Measurements from ENCODE around the gene PARD3.
"Not testable (repeated sequence)": the region's sequence is repeated elsewhere in the genome, so short reads cannot be mapped to it uniquely, and the experiment has no call there.

The PARD3 gene

DNA sequence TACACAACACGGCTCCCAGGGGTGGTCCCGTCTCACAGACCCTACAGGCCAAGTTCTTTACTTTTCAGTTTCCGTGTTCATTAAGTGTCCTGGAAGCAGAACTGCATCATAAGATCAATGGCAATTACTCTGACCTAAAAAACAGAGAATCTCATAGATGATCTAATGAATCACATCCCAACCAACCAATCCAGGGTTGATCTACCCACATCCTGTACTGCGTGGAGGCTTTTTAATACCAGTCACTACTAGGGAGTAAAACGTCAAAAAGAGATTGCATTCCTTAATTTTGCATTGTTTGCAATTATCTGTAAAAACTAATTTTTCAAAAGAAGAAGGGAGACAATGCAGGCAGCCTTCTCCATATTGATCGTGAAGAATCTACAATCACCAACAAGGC, 72.6 kb downstream of the PARD3 start:
- DNase-seq (ENCODE audit: low spot score): no peak

- DNase-seq (ENCODE audit: low spot score): not testable (repeated sequence)
Measured at GRCh38 chr10:34741087-34741486, 74.0 kb downstream of the PARD3 start.

DNA sequence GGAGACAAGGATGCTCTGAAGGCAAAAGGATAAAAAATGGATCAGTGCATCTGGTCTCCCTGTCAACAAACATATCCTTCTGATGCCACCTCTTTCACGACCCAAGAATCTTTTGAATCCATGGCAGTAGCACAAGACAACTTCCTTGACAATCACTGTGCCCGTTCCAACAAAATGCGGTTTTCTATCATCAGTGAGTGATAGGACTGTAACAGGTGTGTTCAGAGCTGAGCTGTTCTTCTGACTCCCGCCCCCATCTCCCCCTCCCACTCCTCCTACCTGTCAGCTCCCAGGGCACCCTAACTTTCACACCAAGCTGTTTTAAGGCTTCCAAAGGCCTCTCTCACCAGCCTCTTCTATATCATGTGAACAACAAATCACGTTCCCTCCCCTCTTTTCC, 74.8 kb downstream of the PARD3 start:
- no peak for DNase-seq (ENCODE audit: low spot score)

- no peak for DNase-seq (ENCODE audit: low spot score)
Measured at GRCh38 chr10:34739915-34740314, 75.2 kb downstream of the PARD3 start.

- DNase-seq (ENCODE audit: low spot score): no peak
Measured at GRCh38 chr10:34737772-34738169, 77.3 kb downstream of the PARD3 start.

DNA sequence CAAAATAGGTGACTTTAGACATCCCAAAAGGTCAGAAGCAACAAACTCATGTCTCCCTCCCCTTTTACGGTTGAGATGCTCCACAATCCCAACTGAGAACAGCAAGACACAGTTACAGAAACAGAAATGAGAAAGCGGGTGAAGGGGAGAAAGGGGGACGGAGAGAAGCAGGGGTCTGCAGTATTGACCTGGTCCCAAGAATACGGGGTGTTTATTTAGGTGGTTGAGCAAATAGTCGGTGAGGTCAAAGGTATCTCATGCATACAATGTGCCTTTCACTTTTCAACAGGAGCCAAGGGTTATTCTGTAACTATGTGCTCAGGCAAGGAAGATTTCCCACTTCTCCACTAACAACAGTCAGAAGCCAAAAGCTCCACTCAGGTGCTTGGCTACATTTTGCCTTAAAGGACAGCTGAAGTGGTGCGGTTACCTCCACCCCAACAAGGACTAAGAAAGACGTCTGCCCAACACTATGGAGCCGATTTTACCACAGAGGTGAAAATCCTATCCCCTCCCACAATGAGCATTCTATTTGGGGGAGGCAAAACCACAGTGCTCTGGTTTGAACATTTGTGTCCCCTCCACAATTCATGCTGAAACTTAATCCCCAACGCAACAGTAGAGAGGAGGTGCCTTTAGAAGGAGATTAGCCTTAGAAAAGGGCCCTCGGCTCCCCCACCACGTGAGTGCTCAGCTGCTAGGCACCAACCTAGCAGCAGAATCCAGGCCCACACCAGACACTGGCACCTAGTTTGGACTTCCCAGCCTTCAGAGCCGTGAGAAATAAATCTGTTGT, 77.9 kb downstream of the PARD3 start:
- no peak for DNase-seq (ENCODE audit: low spot score)

DNA sequence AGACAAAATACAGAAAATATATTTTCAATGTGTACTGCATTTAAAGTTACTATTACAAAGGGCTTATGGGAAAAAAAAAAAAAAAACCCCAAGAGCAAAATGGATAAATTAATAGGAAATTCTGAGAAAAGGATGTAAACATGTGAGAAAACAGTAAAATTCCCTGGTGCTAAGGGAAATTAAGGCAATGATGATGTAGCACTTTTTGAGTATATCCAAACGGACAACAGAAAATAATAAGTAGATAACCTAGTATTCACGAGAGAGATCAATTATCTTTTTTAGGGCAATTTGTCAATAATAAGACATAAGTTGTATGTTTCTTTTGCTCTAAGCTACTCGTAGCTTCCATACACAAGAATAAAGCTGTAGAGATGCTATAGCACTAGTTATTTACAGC, 80.2 kb downstream of the PARD3 start:
- DNase-seq (ENCODE audit: low spot score): no peak

- DNase-seq (ENCODE audit: low spot score): no peak
Measured at GRCh38 chr10:34732926-34733325, 82.2 kb downstream of the PARD3 start.

- no peak for DNase-seq (ENCODE audit: low spot score)
Measured at GRCh38 chr10:34731885-34732701, 83.0 kb downstream of the PARD3 start.

DNA sequence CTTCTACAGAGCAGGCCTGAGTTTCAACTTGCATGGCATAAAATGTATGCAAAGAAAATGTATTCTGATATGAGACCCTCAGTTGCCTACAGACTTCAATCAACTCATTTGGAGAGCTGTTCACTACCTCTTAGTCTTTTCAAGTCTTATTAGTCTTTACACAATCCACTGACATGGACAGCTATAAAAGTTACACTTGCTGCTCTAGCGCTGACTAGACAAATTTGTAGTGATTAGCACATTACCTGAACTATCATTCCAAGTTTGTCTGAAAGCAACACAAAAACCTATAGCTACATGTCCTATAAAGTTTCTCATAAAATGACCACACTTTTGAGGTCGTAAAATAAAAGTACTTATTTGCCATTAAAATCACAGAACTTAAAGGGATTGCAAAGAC, 83.9 kb downstream of the PARD3 start:
- DNase-seq (ENCODE audit: low spot score): no peak

- DNase-seq (ENCODE audit: low spot score): no peak
Measured at GRCh38 chr10:34730726-34731125, 84.4 kb downstream of the PARD3 start.

DNA sequence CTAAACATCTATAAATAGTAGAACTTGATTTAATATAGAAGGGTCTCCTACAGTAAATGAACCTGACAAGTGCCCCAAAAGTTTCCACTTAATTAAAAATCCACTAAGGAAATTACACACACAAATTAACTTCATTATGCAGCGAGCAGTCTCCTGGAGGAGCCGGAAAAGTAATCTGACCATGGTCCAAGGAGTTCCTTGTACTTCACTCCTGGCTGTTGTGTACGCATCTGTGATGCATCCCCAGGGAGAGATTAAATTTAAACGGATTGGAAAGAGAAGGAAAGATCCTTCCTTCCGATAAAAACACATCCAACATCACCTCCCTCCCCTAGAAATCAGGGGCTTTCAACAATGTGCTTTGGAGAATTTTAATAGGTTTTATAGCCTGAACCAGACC, 85.5 kb downstream of the PARD3 start:
- DNase-seq (ENCODE audit: low spot score): no peak

- no peak for DNase-seq (ENCODE audit: low spot score)
Measured at GRCh38 chr10:34728361-34728760, 86.7 kb downstream of the PARD3 start.

DNA sequence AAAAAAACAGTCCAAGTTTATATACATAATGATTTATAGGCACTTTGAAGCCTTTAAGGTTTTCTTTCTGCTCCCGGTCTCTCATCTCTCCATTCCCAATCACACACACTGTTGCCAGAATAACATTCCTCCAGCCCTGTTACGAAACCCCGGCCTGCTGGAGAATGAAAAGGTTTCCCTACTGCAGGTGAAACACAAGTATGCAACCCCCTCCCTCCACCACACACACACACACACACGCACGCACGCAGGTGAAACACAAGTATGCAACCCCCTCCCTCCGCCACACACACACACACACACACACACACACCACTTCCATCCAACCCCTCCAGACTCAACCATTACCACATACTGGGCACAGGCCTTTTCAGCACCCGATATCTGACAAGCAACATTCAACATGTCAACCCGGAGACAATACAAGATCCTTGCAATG, 87.5 kb downstream of the PARD3 start:
- no peak for DNase-seq (ENCODE audit: low spot score)

- no peak for DNase-seq (ENCODE audit: low spot score)
Measured at GRCh38 chr10:34726862-34727261, 88.2 kb downstream of the PARD3 start.

- peak; percentile 32 for DNase-seq (ENCODE audit: low spot score)
Measured at GRCh38 chr10:34723750-34724149, 91.3 kb downstream of the PARD3 start.

- no peak for DNase-seq (ENCODE audit: low spot score)
Measured at GRCh38 chr10:34722404-34722803, 92.7 kb downstream of the PARD3 start.

DNA sequence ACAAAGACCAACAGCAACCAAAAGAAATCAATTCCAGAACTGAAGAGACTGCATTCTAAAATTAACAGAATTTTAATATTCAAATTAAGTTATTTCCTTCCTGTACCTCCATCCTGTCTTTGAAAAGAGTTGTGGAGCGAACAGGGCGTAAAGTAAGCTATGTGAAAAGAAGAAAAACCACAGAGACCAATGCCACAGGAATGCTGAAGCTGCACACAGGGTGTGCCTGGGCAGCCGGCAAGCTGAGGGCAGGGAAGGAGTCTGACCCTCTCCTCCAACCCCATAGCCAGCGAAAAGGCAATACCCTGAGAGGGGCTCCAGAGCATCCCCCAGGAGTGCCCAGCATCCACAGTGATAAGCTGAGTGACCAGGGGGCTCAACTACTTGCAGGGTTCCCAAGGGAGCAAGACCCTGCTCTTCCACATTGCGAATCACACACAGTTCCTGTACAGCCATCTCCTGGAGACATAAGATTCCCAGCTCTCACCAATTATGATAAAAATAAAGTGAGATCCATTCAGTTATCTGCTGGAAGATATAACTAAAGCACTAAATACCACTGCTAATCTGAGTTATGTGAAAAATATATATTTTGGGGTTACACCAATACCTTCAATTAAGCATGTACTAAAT, 93.8 kb downstream of the PARD3 start:
- peak; percentile 78 for DNase-seq (ENCODE audit: low spot score)

DNA sequence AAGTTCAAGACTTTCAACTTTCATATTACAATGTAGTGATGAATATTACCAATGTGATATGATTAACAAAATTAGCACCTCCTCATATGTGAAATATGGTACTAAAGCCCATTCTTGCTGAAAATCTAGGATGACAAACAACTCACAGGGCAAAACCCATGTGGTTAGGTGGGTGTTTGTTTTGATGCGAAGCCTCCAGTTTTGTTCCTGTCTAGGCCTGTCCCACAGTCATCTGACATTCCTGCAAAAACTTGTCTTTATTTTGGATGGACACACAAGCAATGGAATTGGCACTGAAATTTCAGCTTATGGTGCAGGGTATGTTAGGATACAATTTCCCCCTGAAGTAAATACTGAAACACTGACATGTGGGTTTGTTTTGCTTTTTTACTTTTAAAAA, 95.3 kb downstream of the PARD3 start:
- DNase-seq (ENCODE audit: low spot score): no peak

- no peak for DNase-seq (ENCODE audit: low spot score)
Measured at GRCh38 chr10:34719328-34719727, 95.8 kb downstream of the PARD3 start.

- DNase-seq (ENCODE audit: low spot score): no peak
Measured at GRCh38 chr10:34717429-34717828, 97.7 kb downstream of the PARD3 start.

DNA sequence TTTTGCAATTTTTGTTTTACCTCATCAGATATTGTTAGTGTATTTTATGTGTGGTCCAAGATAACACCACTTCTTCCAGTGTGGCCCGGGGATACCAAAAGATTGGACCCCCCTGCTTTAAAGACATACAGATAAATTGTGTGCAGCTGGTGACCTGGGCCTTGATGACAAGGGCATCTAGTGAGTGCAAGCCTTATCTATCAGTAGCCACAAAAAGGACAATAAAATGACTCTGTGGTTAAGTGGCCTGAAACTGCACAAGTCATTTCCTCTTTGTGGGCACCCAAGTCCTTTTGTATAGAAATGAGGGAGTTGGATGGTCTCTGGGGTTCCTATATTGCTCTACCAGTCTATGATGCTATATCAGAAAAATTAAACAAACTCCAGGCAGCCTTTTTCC, 98.1 kb downstream of the PARD3 start:
- DNase-seq (ENCODE audit: low spot score): peak; percentile 85

DNA sequence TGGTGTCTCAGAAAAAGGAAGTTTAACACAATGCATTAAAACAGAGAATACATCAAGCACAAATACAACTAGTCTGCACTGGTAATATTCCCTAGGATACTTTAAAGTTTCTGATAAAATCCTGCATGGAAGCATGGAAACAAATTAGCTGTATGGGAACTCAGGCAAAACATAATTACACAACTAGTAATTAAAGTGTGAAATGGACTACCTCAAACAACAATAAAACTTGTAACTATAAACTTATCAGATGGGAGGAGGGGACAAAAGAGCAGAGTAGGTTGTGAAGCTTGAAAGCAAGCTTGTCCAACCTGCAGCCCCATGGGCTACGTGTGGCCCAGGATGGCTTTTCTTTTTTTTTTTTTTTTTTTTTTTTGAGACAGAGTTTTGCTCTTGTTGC, 98.9 kb downstream of the PARD3 start:
- no peak for DNase-seq (ENCODE audit: low spot score)

Measured in SW480 (cell line).